GM19467 (cell line): ENCODE data around the gene CDC42EP3.

Source experiments
- ATAC-seq: cut with Tn5 transposase; IDR thresholded peaks from one replicate; pipeline ENCODE4 v1.9.1; 2021; ENCODE audit warnings: mild to moderate bottlenecking, moderate library complexity; ENCODE audit not compliant: unreplicated experiment

Gene CDC42EP3

GRCh38 chr2:37637190-37637860 is 34.1 kb downstream of the CDC42EP3 start:
- no peak for ATAC-seq

GRCh38 chr2:37636381-37637066 is 34.9 kb downstream of the CDC42EP3 start:
- ATAC-seq = no peak

GRCh38 chr2:37635504-37636380 is 35.7 kb downstream of the CDC42EP3 start:
- peak; percentile 72 for ATAC-seq

GRCh38 chr2:37634914-37635503 is 36.4 kb downstream of the CDC42EP3 start:
- peak; percentile 3 for ATAC-seq

- no peak for ATAC-seq
Observed at GRCh38 chr2:37633845-37634244, 37.6 kb downstream of the CDC42EP3 start.

GRCh38 chr2:37633234-37633633 is 38.2 kb downstream of the CDC42EP3 start:
- ATAC-seq = no peak

- no peak for ATAC-seq
Observed at GRCh38 chr2:37632310-37632709, 39.1 kb downstream of the CDC42EP3 start.

GRCh38 chr2:37631698-37632097 is 39.7 kb downstream of the CDC42EP3 start:
- no peak for ATAC-seq

- no peak for ATAC-seq
Observed at GRCh38 chr2:37631292-37631691, 40.1 kb downstream of the CDC42EP3 start.

- ATAC-seq = no peak
Observed at GRCh38 chr2:37630776-37631175, 40.7 kb downstream of the CDC42EP3 start.

- ATAC-seq = no peak
Observed at GRCh38 chr2:37630301-37630700, 41.1 kb downstream of the CDC42EP3 start.

- ATAC-seq = no peak
Observed at GRCh38 chr2:37629529-37629928, 41.9 kb downstream of the CDC42EP3 start.

GRCh38 chr2:37627710-37628109 is 43.7 kb downstream of the CDC42EP3 start:
- no peak for ATAC-seq

- ATAC-seq = peak; percentile 47
Observed at GRCh38 chr2:37625796-37626571, 45.5 kb downstream of the CDC42EP3 start.

- ATAC-seq = no peak
Observed at GRCh38 chr2:37625156-37625555, 46.3 kb downstream of the CDC42EP3 start.

GRCh38 chr2:37623971-37624900 is 47.2 kb downstream of the CDC42EP3 start:
- ATAC-seq = peak; percentile 66

- no peak for ATAC-seq
Observed at GRCh38 chr2:37623406-37623805, 48.0 kb downstream of the CDC42EP3 start.

GRCh38 chr2:37622450-37623100 is 48.9 kb downstream of the CDC42EP3 start:
- ATAC-seq = no peak

GRCh38 chr2:37621199-37621598 is 50.2 kb downstream of the CDC42EP3 start:
- no peak for ATAC-seq
